ENCODE data around the gene AGBL5. TPM values are rescaled to one million over a fixed set of nuclear protein-coding genes. Genes with fewer than 3 reads are reported as not detected.
A peak's percentile ranks its signal among the peaks of the same experiment; 100 is the strongest.

The AGBL5 gene
- polyA plus RNA-seq, 2 of the 4 experiments (the other 2 are of a cell fraction) = 25.5 to 52.7 TPM

DNA sequence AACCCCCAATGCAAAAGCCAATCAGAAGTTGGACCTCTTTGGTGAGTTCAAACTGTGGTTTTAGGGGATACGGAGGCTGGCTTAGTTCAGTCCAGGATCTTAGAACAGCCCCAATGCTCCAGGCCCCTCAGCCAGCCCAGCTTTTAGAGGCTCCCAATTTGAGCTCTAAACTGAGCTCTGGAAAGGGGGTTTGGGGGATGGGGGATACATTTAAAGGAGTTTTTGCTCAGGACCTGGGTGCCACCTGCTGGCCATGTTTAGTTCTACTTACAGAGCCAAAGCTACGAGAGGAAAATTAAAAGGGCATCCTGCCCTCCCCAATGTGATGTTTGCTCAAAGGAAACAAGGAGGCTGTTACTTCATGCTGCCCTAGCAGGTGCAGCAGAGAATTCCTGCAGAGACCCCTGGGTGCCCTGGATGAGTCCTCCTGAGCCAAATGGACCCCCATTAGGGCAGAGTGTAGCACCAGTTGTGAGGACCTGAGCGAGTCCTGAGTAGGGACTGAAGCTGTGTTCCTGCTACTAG is 34.6 kb upstream of the AGBL5 start:
- POLR2A ChIA-PET = interaction anchor here (0.5 to 1.1 kb wide), 5 partner anchors 34 to 171 kb away, joined by 3 to 6 read pairs (median 4); no protein-coding TSS in a partner anchor
- H3K4me2 ChIP-seq = no peak overlapping the region
- H3K4me1 ChIP-seq = peaks cover 40% of the 10 kb centered on the region
- WGBS (ENCODE audit: missing lambda C conversion rate) = 68% methylated on average over 3 of the region's 3 CpGs
- H3K27ac ChIP-seq = peak overlapping the region; percentile 77 to 86
- ATAC-seq (peak; percentile 54 to 77; a peak in 4 of 6 replicates), FAIRE-seq (no peak), DNase-seq (ENCODE audit: low read depth in 1 of 2, low spot score in 1 of 2) (peak; percentile 79 to 81)
- CTCF ChIA-PET = interaction anchor here (0.6 to 12.2 kb wide), 60 partner anchors 9 to 1857 kb away, joined by 3 to 758 read pairs (median 5); partner anchors contain the start of genes AGBL5, DPYSL5, KHK and MAPRE3
- peak; percentile 98 for TF ChIP-seq SMC3 (IDR thresholded peaks at IDR 0.05)
- no peak for TF ChIP-seq EHMT2 (IDR thresholded peaks at IDR 0.05; ENCODE audit: low read depth)
- TF ChIP-seq MAFK (IDR thresholded peaks at IDR 0.05; ENCODE audit: partially characterized antibody) = no peak
- no peak for TF ChIP-seq HOXB5 (CRISPR knock-in tag; IDR thresholded peaks at IDR 0.05)
- no peak for TF ChIP-seq ZC3H11A (IDR thresholded peaks at IDR 0.05)
- TF ChIP-seq, protein P1, sequence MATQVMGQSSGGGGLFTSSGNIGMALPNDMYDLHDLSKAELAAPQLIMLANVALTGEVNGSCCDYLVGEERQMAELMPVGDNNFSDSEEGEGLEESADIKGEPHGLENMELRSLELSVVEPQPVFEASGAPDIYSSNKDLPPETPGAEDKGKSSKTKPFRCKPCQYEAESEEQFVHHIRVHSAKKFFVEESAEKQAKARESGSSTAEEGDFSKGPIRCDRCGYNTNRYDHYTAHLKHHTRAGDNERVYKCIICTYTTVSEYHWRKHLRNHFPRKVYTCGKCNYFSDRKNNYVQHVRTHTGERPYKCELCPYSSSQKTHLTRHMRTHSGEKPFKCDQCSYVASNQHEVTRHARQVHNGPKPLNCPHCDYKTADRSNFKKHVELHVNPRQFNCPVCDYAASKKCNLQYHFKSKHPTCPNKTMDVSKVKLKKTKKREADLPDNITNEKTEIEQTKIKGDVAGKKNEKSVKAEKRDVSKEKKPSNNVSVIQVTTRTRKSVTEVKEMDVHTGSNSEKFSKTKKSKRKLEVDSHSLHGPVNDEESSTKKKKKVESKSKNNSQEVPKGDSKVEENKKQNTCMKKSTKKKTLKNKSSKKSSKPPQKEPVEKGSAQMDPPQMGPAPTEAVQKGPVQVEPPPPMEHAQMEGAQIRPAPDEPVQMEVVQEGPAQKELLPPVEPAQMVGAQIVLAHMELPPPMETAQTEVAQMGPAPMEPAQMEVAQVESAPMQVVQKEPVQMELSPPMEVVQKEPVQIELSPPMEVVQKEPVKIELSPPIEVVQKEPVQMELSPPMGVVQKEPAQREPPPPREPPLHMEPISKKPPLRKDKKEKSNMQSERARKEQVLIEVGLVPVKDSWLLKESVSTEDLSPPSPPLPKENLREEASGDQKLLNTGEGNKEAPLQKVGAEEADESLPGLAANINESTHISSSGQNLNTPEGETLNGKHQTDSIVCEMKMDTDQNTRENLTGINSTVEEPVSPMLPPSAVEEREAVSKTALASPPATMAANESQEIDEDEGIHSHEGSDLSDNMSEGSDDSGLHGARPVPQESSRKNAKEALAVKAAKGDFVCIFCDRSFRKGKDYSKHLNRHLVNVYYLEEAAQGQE (IDR thresholded peaks at IDR 0.05) = no peak
- TF ChIP-seq RAD21 (conservative IDR thresholded peaks at IDR 0.05 in 1 of 2, IDR thresholded peaks at IDR 0.05 in 1 of 2) = peak; percentile 97 to 98
- TF ChIP-seq, protein P2, sequence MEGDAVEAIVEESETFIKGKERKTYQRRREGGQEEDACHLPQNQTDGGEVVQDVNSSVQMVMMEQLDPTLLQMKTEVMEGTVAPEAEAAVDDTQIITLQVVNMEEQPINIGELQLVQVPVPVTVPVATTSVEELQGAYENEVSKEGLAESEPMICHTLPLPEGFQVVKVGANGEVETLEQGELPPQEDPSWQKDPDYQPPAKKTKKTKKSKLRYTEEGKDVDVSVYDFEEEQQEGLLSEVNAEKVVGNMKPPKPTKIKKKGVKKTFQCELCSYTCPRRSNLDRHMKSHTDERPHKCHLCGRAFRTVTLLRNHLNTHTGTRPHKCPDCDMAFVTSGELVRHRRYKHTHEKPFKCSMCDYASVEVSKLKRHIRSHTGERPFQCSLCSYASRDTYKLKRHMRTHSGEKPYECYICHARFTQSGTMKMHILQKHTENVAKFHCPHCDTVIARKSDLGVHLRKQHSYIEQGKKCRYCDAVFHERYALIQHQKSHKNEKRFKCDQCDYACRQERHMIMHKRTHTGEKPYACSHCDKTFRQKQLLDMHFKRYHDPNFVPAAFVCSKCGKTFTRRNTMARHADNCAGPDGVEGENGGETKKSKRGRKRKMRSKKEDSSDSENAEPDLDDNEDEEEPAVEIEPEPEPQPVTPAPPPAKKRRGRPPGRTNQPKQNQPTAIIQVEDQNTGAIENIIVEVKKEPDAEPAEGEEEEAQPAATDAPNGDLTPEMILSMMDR (IDR thresholded peaks at IDR 0.05) = peak; percentile 96
- TF ChIP-seq FOSL2 (IDR thresholded peaks at IDR 0.05) = no peak
- TF ChIP-seq FOSL2 (CRISPR knock-in tag; IDR thresholded peaks at IDR 0.05) = no peak
- no peak for TF ChIP-seq RARB (CRISPR knock-in tag; IDR thresholded peaks at IDR 0.05)
- no peak for TF ChIP-seq NR3C1 (IDR thresholded peaks at IDR 0.05)
- no peak for TF ChIP-seq CHD2 (IDR thresholded peaks at IDR 0.05; ENCODE audit: low read length, partially characterized antibody)
- no peak overlapping the region for H3K4me3 ChIP-seq
- H3K9me3 ChIP-seq = no peaks in the 10 kb centered on the region

DNA sequence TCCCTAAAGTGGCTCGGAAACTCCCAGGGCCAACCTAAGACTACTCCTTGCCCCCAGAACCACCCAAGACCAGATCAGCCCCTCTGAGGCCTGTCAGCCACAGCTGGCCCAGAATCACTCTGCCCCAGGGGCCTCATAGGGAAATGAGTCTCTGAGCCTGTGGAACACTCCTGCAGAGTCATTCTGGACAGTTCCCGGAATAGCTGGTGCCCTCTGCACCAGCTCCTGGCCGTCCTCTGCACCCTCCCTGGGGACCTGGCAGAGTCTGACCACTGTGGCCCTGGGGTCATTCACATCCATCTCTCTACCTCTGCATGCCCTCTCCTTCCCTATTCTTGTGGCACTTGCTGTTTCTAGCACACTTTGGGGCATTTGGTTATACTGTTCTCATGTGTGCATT is 33.3 kb upstream of the AGBL5 start:
- DNase-seq (ENCODE audit: low read depth in 1 of 2, low spot score in 1 of 2) = no peak
- H3K4me2 ChIP-seq = no peak overlapping the region
- H3K4me1 ChIP-seq = peaks cover 36% of the 10 kb centered on the region
- no peak overlapping the region for H3K4me3 ChIP-seq
- no peaks in the 10 kb centered on the region for H3K9me3 ChIP-seq
- ChIA-PET POLR2A (no interaction called here), CTCF (interaction anchor here (0.6 to 12.2 kb wide), 21 partner anchors 8 to 413 kb away, joined by 3 to 758 read pairs (median 11); partner anchors contain the start of genes DPYSL5, KHK, MAPRE3 and TMEM214)
- ATAC-seq = no peak
- no peak for FAIRE-seq
- WGBS (ENCODE audit: missing lambda C conversion rate) = 81% methylated on average over 3 of the region's 3 CpGs
- no peak overlapping the region for H3K27ac ChIP-seq
- TF ChIP-seq KDM5A (IDR thresholded peaks at IDR 0.05) = no peak
- no peak for TF ChIP-seq TP53 (CRISPR knock-in tag; IDR thresholded peaks at IDR 0.05)
- TF ChIP-seq SREBF2 (IDR thresholded peaks at IDR 0.05) = no peak
- TF ChIP-seq MYC (IDR thresholded peaks at IDR 0.05; ENCODE audit: borderline replicate concordance, low read length) = no peak
- TF ChIP-seq, protein P3, sequence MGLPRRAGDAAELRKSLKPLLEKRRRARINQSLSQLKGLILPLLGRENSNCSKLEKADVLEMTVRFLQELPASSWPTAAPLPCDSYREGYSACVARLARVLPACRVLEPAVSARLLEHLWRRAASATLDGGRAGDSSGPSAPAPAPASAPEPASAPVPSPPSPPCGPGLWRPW (IDR thresholded peaks at IDR 0.05) = no peak
- TF ChIP-seq, protein P1 (IDR thresholded peaks at IDR 0.05) = no peak
- no peak for TF ChIP-seq RCOR1 (IDR thresholded peaks at IDR 0.05; ENCODE audit: low read depth, low read length)
- no peak for TF ChIP-seq RFX5 (IDR thresholded peaks at IDR 0.05)
- TF ChIP-seq RNF2 (IDR thresholded peaks at IDR 0.05; ENCODE audit: borderline replicate concordance, low read depth) = no peak
- no peak for TF ChIP-seq ZC3H11A (IDR thresholded peaks at IDR 0.05)
- TF ChIP-seq EP300 (IDR thresholded peaks at IDR 0.05) = no peak
- TF ChIP-seq MAZ (IDR thresholded peaks at IDR 0.05; ENCODE audit: borderline replicate concordance, low read depth, low read length) = no peak
- no peak for TF ChIP-seq EHMT2 (IDR thresholded peaks at IDR 0.05; ENCODE audit: low read depth)
- TF ChIP-seq, protein P2 (IDR thresholded peaks at IDR 0.05) = no peak
- no peak for TF ChIP-seq NFE2L2 (conservative IDR thresholded peaks at IDR 0.05; ENCODE audit: low read length)
- no peak for TF ChIP-seq PHF8 (IDR thresholded peaks at IDR 0.05; ENCODE audit: borderline replicate concordance, low read depth)
